ENCODE measurements around the gene SLC13A1. TPM values are rescaled to one million over a fixed set of nuclear protein-coding genes. Genes with fewer than 3 reads are reported as not detected.

The SLC13A1 gene
- total RNA-seq, 1 donor from 2014 or later = not detected

- TF ChIP-seq, protein P1, sequence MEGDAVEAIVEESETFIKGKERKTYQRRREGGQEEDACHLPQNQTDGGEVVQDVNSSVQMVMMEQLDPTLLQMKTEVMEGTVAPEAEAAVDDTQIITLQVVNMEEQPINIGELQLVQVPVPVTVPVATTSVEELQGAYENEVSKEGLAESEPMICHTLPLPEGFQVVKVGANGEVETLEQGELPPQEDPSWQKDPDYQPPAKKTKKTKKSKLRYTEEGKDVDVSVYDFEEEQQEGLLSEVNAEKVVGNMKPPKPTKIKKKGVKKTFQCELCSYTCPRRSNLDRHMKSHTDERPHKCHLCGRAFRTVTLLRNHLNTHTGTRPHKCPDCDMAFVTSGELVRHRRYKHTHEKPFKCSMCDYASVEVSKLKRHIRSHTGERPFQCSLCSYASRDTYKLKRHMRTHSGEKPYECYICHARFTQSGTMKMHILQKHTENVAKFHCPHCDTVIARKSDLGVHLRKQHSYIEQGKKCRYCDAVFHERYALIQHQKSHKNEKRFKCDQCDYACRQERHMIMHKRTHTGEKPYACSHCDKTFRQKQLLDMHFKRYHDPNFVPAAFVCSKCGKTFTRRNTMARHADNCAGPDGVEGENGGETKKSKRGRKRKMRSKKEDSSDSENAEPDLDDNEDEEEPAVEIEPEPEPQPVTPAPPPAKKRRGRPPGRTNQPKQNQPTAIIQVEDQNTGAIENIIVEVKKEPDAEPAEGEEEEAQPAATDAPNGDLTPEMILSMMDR (IDR thresholded peaks at IDR 0.05; ENCODE audit: unreplicated experiment) = no peak
- H3K36me3 Mint-ChIP-seq = no peaks in the 10 kb centered on the region
- no peaks in the 10 kb centered on the region for H3K4me1 Mint-ChIP-seq
- peaks cover 2% of the 10 kb centered on the region for H3K27me3 Mint-ChIP-seq (ENCODE audit: low read depth)
- peaks cover 4% of the 10 kb centered on the region for H3K9me3 Mint-ChIP-seq
- H3K27ac Mint-ChIP-seq = no peak overlapping the region
- no peak overlapping the region for H3K4me3 Mint-ChIP-seq
- DNase-seq (ENCODE audit: low spot score in 2 of 2, unreplicated experiment in 2 of 2) = no peak
These were observed 63.8 kb downstream of the SLC13A1 start for GRCh38 chr7:123135960-123136359.

GRCh38 chr7:123133924-123134323, 65.8 kb downstream of the SLC13A1 start:
- H3K27me3 Mint-ChIP-seq (ENCODE audit: low read depth) = peaks cover 4% of the 10 kb centered on the region
- no peaks in the 10 kb centered on the region for H3K4me1 Mint-ChIP-seq
- H3K36me3 Mint-ChIP-seq = no peaks in the 10 kb centered on the region
- peaks cover 3% of the 10 kb centered on the region for H3K9me3 Mint-ChIP-seq
- H3K4me3 Mint-ChIP-seq = no peak overlapping the region
- TF ChIP-seq, protein P1 (IDR thresholded peaks at IDR 0.05; ENCODE audit: unreplicated experiment) = no peak
- no peak overlapping the region for H3K27ac Mint-ChIP-seq
- DNase-seq (ENCODE audit: low spot score in 2 of 2, unreplicated experiment in 2 of 2) = no peak

DNA sequence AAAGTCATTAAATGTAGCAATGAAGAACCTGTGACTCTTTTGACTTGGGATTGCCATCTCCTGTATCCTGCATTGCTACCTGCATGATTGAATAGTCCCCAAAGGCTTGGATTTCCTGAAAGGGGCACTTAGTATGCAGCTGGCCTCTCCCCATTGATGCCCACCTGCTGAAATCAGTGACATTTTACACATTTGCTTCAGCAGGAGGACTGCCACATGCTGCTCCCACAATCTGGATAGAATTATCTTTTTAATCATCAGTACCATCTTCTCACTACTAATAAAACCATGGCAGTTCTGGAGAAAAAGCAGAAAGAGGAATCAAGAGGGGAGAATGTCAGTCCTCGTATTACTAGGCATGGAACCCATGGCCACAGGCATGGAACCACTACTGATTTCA, 67.8 kb downstream of the SLC13A1 start:
- H3K27ac Mint-ChIP-seq = no peak overlapping the region
- no peak for DNase-seq (ENCODE audit: low spot score in 2 of 2, unreplicated experiment in 2 of 2)
- no peak overlapping the region for H3K4me3 Mint-ChIP-seq
- no peaks in the 10 kb centered on the region for H3K9me3 Mint-ChIP-seq
- H3K4me1 Mint-ChIP-seq = no peaks in the 10 kb centered on the region
- H3K27me3 Mint-ChIP-seq (ENCODE audit: low read depth) = peaks cover 4% of the 10 kb centered on the region
- TF ChIP-seq, protein P1 (IDR thresholded peaks at IDR 0.05; ENCODE audit: unreplicated experiment) = no peak
- H3K36me3 Mint-ChIP-seq = no peaks in the 10 kb centered on the region

DNA sequence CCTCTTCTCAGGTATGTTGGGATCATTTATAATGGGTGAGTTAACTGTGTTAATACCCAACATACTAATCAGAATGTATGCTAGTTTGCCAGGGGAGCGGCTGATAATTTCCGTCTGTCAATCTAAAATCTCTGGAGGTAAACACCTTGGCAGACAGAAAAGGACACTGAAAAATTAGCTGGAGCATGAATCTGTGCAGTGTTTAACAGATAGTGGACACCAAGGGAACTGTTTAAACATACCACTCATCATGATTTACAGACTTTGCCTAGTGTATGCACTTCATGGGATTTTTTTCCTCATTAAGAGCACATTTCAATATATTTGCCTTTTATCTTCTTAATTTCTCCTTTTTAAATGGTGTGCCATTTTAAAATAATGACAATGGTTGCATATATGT, 68.2 kb downstream of the SLC13A1 start:
- Mint-ChIP-seq H3K4me3 (no peak overlapping the region), H3K27ac (no peak overlapping the region), H3K36me3 (no peaks in the 10 kb centered on the region), H3K4me1 (no peaks in the 10 kb centered on the region), H3K9me3 (no peaks in the 10 kb centered on the region), H3K27me3 (ENCODE audit: low read depth) (peaks cover 4% of the 10 kb centered on the region)
- TF ChIP-seq, protein P1 (IDR thresholded peaks at IDR 0.05; ENCODE audit: unreplicated experiment) = no peak
- no peak for DNase-seq (ENCODE audit: low spot score in 2 of 2, unreplicated experiment in 2 of 2)

DNA sequence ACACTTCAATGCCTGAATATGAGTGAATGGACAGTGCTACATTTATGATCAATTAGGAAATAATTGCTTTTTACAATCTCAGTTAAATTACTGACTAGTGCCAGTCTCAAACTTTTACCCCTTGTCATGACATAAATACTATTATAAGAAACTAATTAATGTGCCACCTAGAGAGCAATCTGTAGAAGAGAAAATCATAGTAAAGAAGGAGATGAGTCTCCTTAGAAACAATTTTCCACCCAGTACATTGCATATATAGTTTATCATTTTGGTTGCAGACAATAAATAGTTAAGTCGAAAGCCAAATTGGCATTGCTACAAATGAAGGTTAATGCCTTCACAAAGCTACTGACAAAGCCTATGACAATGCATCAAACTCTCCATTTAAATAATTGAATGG, 68.6 kb downstream of the SLC13A1 start:
- Mint-ChIP-seq H3K36me3 (no peaks in the 10 kb centered on the region), H3K27ac (no peak overlapping the region), H3K4me3 (no peak overlapping the region), H3K9me3 (no peaks in the 10 kb centered on the region), H3K4me1 (no peaks in the 10 kb centered on the region), H3K27me3 (ENCODE audit: low read depth) (peaks cover 4% of the 10 kb centered on the region)
- TF ChIP-seq, protein P1 (IDR thresholded peaks at IDR 0.05; ENCODE audit: unreplicated experiment) = no peak
- DNase-seq (ENCODE audit: low spot score in 2 of 2, unreplicated experiment in 2 of 2) = no peak

DNA sequence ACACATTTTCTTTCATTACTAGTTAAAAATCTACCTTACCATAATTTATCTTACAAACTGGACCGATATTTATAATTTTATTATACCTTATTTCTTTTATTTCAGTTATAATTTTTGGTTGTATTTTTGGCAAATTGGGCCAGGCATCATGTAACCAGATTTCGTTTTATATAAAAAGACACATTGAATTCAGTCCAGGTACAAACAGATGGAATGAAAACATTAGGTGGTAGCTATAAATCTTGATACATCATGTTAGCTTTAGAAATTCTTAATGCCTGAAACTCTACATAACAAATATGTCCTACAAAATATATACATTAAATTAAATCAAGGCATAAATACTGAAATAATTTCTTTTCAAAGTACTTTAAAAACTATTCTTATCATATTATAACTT, 73.1 kb downstream of the SLC13A1 start:
- no peaks in the 10 kb centered on the region for H3K4me1 Mint-ChIP-seq
- no peaks in the 10 kb centered on the region for H3K36me3 Mint-ChIP-seq

More for the DNA sequence above, 73.1 kb downstream of the SLC13A1 start:
- Mint-ChIP-seq H3K27ac (no peak overlapping the region), H3K4me3 (no peak overlapping the region), H3K27me3 (ENCODE audit: low read depth) (peaks cover 2% of the 10 kb centered on the region), H3K9me3 (no peaks in the 10 kb centered on the region)
- no peak for DNase-seq (ENCODE audit: low spot score in 2 of 2, unreplicated experiment in 2 of 2)
- TF ChIP-seq, protein P1 (IDR thresholded peaks at IDR 0.05; ENCODE audit: unreplicated experiment) = no peak

Measured in mesothelial cell of epicardium (in vitro differentiated cells).